HG02885 (cell line): ENCODE results near the gene GOLGA8N.
"Not testable (repeated sequence)": the region's sequence is repeated elsewhere in the genome, so short reads cannot be mapped to it uniquely, and the experiment has no call there.

ENCODE experiments used
- ATAC-seq: cut with Tn5 transposase; IDR thresholded peaks from one replicate; pipeline ENCODE4 v1.9.1; 2021; ENCODE audit warnings: mild to moderate bottlenecking; ENCODE audit not compliant: unreplicated experiment, poor library complexity

GOLGA8N gene

GRCh38 chr15:32593151-32593550 is at the start of gene GOLGA8N:
GOLGA8N (plus strand) TSS chr15:32593456.
- ATAC-seq = not testable (repeated sequence)

GRCh38 chr15:32543456-32543855 is 49.8 kb upstream of the GOLGA8N start:
- ATAC-seq = not testable (repeated sequence)

- ATAC-seq = not testable (repeated sequence)
Measured at GRCh38 chr15:32545129-32545528, 48.1 kb upstream of the GOLGA8N start.

GRCh38 chr15:32554587-32554986 is 38.7 kb upstream of the GOLGA8N start:
- not testable (repeated sequence) for ATAC-seq

- ATAC-seq = not testable (repeated sequence)
Measured at GRCh38 chr15:32562198-32562597, 31.1 kb upstream of the GOLGA8N start.

- not testable (repeated sequence) for ATAC-seq
Measured at GRCh38 chr15:32568988-32569387, 24.3 kb upstream of the GOLGA8N start.

GRCh38 chr15:32578482-32578881 is 14.8 kb upstream of the GOLGA8N start:
- ATAC-seq = not testable (repeated sequence)

- not testable (repeated sequence) for ATAC-seq
Measured at GRCh38 chr15:32585844-32586243, 7.4 kb upstream of the GOLGA8N start.

GRCh38 chr15:32609518-32609917 is 16.3 kb downstream of the GOLGA8N start:
- not testable (repeated sequence) for ATAC-seq

GRCh38 chr15:32610719-32611118 is 17.5 kb downstream of the GOLGA8N start:
- not testable (repeated sequence) for ATAC-seq

GRCh38 chr15:32614712-32615050 is 21.4 kb downstream of the GOLGA8N start:
- ATAC-seq = peak; percentile 27

- peak; percentile 82 for ATAC-seq
Measured at GRCh38 chr15:32615051-32615870, 22.0 kb downstream of the GOLGA8N start, which contains the start of gene ARHGAP11A. ARHGAP11A (plus strand) TSS chr15:32615504; CDS start chr15:32616212, 708 bp downstream.

- ATAC-seq = peak; percentile 12
Measured at GRCh38 chr15:32615871-32616426, 22.7 kb downstream of the GOLGA8N start.

GRCh38 chr15:32636410-32636809 is 43.2 kb downstream of the GOLGA8N start:
- ATAC-seq = no peak

- peak; percentile 59 for ATAC-seq
Measured at GRCh38 chr15:32636908-32637567, 43.8 kb downstream of the GOLGA8N start.

GRCh38 chr15:32637704-32638103 is 44.4 kb downstream of the GOLGA8N start:
- ATAC-seq = no peak

- no peak for ATAC-seq
Measured at GRCh38 chr15:32641517-32642059, 48.3 kb downstream of the GOLGA8N start, which contains the start of gene SCG5. SCG5 (plus strand) TSS chr15:32641710; CDS start chr15:32643593, 1,883 bp downstream.

GRCh38 chr15:32642667-32643435 is 49.6 kb downstream of the GOLGA8N start:
- ATAC-seq = no peak

GRCh38 chr15:32643907-32644445 is 50.7 kb downstream of the GOLGA8N start:
- ATAC-seq = no peak

- ATAC-seq = no peak
Measured at GRCh38 chr15:32646291-32646690, 53.0 kb downstream of the GOLGA8N start.
